HepG2 (cell line): ENCODE results near the gene AKAP3. TPM values are rescaled to one million over a fixed set of nuclear protein-coding genes. Genes with fewer than 3 reads are reported as not detected.

Experiments
- EP300 ChIP-seq, 3 experiments: sonication (generic) in 1 of 3; formaldehyde crosslinking in 1 of 3; IDR thresholded peaks; 2 replicates each; pipeline versions ENCODE4 v1.5.1 to v1.6.1; 2011 to 2020; ENCODE audit warnings: low read depth in 2 of 3, low read length in 2 of 3, borderline replicate concordance in 1 of 3, improper control_type of control experiment in 1 of 3, mild to moderate bottlenecking in 1 of 3, missing genetic modification reagents in 1 of 3, moderate library complexity in 1 of 3
- polyA plus RNA-seq, 8 experiments: library from polyadenylated mRNA; depleted of rRNA in 3 of 8; stranded (reverse) in 7 of 8; unstranded in 1 of 8; fragments of >200 nt; fragmentation: Illumina TruSeq in 4 of 8; extraction: Trizol in 4 of 8; gene quantifications; 2 replicates each; pipeline versions ENCODE4 v1.2.1 to v1.2.3, GENCODE V29; 2011 to 2016; ENCODE audit warnings: low read depth in 4 of 8, missing spikeins in 1 of 8, mixed read lengths in 1 of 8; ENCODE audit not compliant: insufficient read depth in 1 of 8
- total RNA-seq, 5 experiments: library from RNA; depleted of rRNA; stranded (reverse); fragments of >200 nt; fragmentation: Illumina TruSeq; extraction: Trizol; gene quantifications; 2 replicates each; pipeline ENCODE4 v1.2.3, GENCODE V29; 2016; ENCODE audit warnings: low read depth in 1 of 5
- TF ChIP-seq, protein P1 (sequence below), 2 experiments: sonication (generic) in 1 of 2; formaldehyde crosslinking in 1 of 2; IDR thresholded peaks; 2 replicates each; pipeline versions ENCODE4 v1.4.0 to v1.6.1; 2016 to 2020; ENCODE audit warnings: borderline replicate concordance in 1 of 2, low read depth in 1 of 2, mild to moderate bottlenecking in 1 of 2, missing genetic modification reagents in 1 of 2
- TF ChIP-seq, protein P2 (sequence below): IDR thresholded peaks from 2 replicates; pipeline ENCODE4 v1.6.1; 2012; ENCODE audit warnings: inconsistent platforms
- TF ChIP-seq, protein P3 (sequence below): IDR thresholded peaks from 2 replicates; pipeline ENCODE4 v1.6.1; 2012; ENCODE audit warnings: low read length, improper control_type of control experiment

AKAP3 gene
- total and polyA plus RNA-seq, 2 of the 13 experiments (the other 11 are each of a cell fraction or from before 2014, with no cell fraction given), result 0.22 to 0.49 TPM

DNA sequence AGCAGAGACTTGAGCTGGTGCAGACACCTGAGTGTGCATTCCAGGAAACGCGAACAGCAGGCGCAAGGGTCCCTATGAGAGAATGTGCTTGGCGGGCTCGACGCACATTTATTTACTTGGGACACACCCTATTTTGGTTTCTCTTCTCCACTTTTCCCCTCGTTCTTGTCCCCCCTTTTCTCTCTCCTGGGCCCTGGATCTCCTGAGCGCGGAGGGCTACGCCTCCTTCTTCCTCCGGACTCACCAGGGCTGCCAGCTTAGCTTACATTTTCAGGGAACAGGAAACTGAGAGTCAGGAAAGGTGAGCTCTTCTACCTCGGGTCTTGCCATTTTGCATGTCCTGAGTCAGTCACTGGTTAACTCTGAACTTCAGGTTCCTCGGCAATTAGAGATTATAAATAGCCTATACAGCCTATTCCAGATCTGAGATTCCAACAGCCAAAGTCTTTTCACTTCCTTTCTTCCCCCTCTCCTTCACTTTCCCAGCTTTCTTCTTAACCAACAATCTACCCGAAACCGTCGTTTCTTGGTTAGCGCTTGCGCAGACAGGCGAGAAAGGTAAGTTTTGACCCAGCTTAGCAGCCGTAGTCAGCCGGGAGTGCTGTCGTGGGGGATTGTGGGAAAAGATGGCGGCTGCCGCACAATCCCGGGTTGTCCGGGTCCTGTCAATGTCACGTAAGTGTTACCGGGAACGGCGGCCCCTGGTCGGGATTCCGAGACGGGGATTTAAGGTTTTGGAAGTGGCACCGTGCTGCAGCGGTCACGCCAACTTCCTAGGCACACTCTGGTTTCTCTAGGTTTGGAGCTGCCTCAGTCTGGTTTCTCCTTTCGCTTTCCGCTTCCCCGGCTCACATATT lies at the start of gene AKAP3, which contains the start of gene NDUFA9 (continued):
- TF ChIP-seq, protein P1, sequence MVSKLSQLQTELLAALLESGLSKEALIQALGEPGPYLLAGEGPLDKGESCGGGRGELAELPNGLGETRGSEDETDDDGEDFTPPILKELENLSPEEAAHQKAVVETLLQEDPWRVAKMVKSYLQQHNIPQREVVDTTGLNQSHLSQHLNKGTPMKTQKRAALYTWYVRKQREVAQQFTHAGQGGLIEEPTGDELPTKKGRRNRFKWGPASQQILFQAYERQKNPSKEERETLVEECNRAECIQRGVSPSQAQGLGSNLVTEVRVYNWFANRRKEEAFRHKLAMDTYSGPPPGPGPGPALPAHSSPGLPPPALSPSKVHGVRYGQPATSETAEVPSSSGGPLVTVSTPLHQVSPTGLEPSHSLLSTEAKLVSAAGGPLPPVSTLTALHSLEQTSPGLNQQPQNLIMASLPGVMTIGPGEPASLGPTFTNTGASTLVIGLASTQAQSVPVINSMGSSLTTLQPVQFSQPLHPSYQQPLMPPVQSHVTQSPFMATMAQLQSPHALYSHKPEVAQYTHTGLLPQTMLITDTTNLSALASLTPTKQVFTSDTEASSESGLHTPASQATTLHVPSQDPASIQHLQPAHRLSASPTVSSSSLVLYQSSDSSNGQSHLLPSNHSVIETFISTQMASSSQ (IDR thresholded peaks at IDR 0.05; ENCODE audit: low read depth), result no peak
- TF ChIP-seq, protein P1 (CRISPR knock-in tag; IDR thresholded peaks at IDR 0.05; ENCODE audit: borderline replicate concordance), result 0 out of 2 replicates have a peak, but pooled peaks have one; percentile 44
- TF ChIP-seq, protein P2, sequence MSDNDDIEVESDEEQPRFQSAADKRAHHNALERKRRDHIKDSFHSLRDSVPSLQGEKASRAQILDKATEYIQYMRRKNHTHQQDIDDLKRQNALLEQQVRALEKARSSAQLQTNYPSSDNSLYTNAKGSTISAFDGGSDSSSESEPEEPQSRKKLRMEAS, result peak; percentile 52
- TF ChIP-seq, protein P3, sequence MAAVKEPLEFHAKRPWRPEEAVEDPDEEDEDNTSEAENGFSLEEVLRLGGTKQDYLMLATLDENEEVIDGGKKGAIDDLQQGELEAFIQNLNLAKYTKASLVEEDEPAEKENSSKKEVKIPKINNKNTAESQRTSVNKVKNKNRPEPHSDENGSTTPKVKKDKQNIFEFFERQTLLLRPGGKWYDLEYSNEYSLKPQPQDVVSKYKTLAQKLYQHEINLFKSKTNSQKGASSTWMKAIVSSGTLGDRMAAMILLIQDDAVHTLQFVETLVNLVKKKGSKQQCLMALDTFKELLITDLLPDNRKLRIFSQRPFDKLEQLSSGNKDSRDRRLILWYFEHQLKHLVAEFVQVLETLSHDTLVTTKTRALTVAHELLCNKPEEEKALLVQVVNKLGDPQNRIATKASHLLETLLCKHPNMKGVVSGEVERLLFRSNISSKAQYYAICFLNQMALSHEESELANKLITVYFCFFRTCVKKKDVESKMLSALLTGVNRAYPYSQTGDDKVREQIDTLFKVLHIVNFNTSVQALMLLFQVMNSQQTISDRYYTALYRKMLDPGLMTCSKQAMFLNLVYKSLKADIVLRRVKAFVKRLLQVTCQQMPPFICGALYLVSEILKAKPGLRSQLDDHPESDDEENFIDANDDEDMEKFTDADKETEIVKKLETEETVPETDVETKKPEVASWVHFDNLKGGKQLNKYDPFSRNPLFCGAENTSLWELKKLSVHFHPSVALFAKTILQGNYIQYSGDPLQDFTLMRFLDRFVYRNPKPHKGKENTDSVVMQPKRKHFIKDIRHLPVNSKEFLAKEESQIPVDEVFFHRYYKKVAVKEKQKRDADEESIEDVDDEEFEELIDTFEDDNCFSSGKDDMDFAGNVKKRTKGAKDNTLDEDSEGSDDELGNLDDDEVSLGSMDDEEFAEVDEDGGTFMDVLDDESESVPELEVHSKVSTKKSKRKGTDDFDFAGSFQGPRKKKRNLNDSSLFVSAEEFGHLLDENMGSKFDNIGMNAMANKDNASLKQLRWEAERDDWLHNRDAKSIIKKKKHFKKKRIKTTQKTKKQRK, result no peak
- no peak for TF ChIP-seq EP300 (IDR thresholded peaks at IDR 0.05; ENCODE audit: low read depth in 2 of 2, low read length in 2 of 2)
- TF ChIP-seq EP300 (CRISPR knock-in tag; IDR thresholded peaks at IDR 0.05; ENCODE audit: borderline replicate concordance), result no peak
